Activated CD4-positive, alpha-beta T cell treated with anti-CD3 and anti-CD28 coated beads for 36 hours (primary cell): ENCODE measurements around the gene EXOC6B. TPM values are rescaled to one million over a fixed set of nuclear protein-coding genes. Genes with fewer than 3 reads are reported as not detected.
"Not testable (repeated sequence)": the region's sequence is repeated elsewhere in the genome, so short reads cannot be mapped to it uniquely, and the experiment has no call there.

ENCODE experiments used
- ATAC-seq: fragments of 200-7000 bp; cut with Tn5 transposase; one replicate; pipeline ENCODE4 v1.10.0; 2021; ENCODE audit warnings: mild to moderate bottlenecking, moderate library complexity
- CTCF ChIA-PET: fragments of 350-600 bp; sonication (Branson Sonifier 250); formaldehyde crosslinking; loops from one replicate; lab custom pipeline; 2021; ENCODE audit warnings: antibody characterized with exemption; lab: Charles Lee
- POLR2A ChIA-PET: fragments of 350-600 bp; sonication (Branson Sonifier 250); formaldehyde crosslinking; loops from one replicate; lab custom pipeline; 2021; ENCODE audit warnings: antibody characterized with exemption, inconsistent platforms; lab: Charles Lee
- DNase-seq: peaks from one replicate; pipeline ENCODE4 v3.0.0-alpha.2; 2020
- H3K27ac Mint-ChIP-seq: one replicate; pipeline ENCODE4 v1.8.0; 2021; ENCODE audit warnings: mixed read lengths
- H3K27me3 Mint-ChIP-seq: one replicate; pipeline ENCODE4 v1.8.0; 2021; ENCODE audit warnings: mixed read lengths
- H3K36me3 Mint-ChIP-seq: one replicate; pipeline ENCODE4 v1.8.0; 2021; ENCODE audit warnings: low read depth, mixed read lengths
- H3K4me1 Mint-ChIP-seq: one replicate; pipeline ENCODE4 v1.8.0; 2021; ENCODE audit warnings: mixed read lengths
- H3K4me3 Mint-ChIP-seq: one replicate; pipeline ENCODE4 v1.8.0; 2021; ENCODE audit warnings: mild to moderate bottlenecking, moderate library complexity, mixed read lengths
- H3K9me3 Mint-ChIP-seq: one replicate; pipeline ENCODE4 v1.8.0; 2021; ENCODE audit warnings: low read depth, mixed read lengths
- intact Hi-C, 2 experiments: fragments of 100-400 bp; cut with DNase I in 1 of 2; cut with micrococcal nuclease in 1 of 2; formaldehyde crosslinking; loops; one replicate each; pipeline versions ENCODE4 v1.14.2 to v1.15.1; 2022 to 2024; cut with DNase I, micrococcal nuclease
- total RNA-seq, 2 experiments: library from RNA; stranded (reverse); gene quantifications; one replicate each; pipeline ENCODE4 v1.2.3, GENCODE V29; 2021

Gene EXOC6B
- total RNA-seq, 2 experiments from 2014 or later, result 7.0 to 9.0 TPM

DNA sequence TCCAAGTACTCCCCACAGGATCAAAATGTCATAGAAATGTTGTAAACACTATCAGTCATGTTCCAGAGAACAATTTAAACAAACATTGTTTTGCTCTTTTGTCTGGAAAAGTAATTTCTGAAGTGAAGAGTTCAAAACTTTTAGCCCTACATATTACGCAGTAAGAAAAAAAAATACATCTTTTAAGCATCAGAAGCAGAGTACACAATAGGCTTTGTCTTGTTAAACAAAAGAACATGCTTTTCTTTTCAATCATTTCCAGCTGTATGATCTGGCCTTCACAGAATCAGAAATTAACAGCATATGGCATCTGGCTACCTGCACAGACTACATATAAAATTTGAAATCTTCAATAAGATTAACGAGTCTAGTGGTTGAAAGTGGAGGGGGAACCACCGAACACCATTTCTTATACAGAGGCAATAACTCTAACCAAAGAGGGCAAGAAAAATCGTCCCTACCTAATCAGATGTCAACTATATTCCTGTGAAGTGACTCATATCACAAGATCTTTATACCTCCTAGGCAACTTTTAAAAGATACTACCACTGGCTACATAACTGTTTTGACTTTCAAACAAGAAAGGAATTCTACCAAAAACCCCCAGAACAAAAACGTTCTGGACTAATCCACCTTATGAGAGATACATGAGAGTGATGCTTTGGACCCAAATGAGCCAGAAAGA lies 149.3 kb downstream of the EXOC6B start:
- CTCF ChIA-PET, result no interaction called here
- no peaks in the 10 kb centered on the region for H3K4me1 Mint-ChIP-seq
- H3K4me3 Mint-ChIP-seq, result no peak overlapping the region
- H3K27me3 Mint-ChIP-seq, result no peaks in the 10 kb centered on the region
- DNase-seq, result no peak
- peaks cover 3% of the 10 kb centered on the region for H3K9me3 Mint-ChIP-seq
- intact Hi-C loops, result no loop called here
- peaks cover 5% of the 10 kb centered on the region for H3K36me3 Mint-ChIP-seq
- POLR2A ChIA-PET, result no interaction called here
- peak; percentile 19 for ATAC-seq
- H3K27ac Mint-ChIP-seq, result no peak overlapping the region

DNA sequence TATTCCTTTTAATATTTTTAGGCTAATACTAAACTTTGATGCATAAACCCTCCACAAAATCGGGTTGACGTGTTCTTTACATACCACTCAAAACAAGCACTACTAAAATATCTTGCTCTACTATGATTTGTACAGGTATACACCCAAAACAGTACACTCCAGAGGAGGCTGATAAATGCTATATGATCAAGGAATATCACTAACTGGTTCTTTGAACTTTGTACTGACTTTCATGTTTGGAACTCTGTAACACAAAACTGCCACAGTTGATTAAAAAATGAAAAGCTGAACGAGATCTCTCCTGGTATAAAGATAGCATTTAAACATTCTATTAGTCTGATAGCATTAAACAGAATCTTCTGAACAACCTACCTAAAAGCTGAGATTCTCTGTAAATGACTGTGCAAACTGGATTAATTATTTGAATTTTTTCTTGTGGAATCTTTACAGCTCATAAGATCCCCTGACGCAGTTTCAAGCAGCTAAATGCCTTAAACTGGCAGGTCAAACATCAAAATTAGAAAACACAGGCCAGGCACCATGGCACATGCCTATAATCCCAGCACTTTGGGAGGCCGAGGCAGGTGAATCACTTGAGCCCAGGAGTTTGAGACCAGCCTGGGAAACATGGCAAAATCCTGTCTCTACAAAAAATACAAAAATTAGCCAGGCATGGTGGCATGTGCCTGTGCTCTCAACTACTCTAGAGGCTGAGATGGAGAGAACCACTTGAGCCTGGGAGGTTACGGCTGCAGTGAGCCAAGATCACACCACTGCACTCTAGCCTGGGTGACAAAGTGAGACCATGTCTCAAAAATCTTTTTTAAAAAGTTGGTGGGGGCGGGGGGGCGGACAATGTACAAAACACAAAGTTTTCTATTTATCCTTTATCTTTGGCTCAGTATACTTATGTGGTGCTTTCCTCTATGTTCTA lies 150.6 kb downstream of the EXOC6B start:
- intact Hi-C loops, result no loop called here
- H3K27me3 Mint-ChIP-seq, result no peaks in the 10 kb centered on the region
- peaks cover 10% of the 10 kb centered on the region for H3K9me3 Mint-ChIP-seq
- ChIA-PET CTCF (interaction anchor here (0.7 kb wide), 1 partner anchor 67 kb away, joined by 4 read pairs; no protein-coding TSS in a partner anchor), POLR2A (no interaction called here)
- no peak for ATAC-seq
- no peak for DNase-seq
- H3K4me3 Mint-ChIP-seq, result no peak overlapping the region
- no peaks in the 10 kb centered on the region for H3K4me1 Mint-ChIP-seq
- no peak overlapping the region for H3K27ac Mint-ChIP-seq
- peaks cover 11% of the 10 kb centered on the region for H3K36me3 Mint-ChIP-seq

DNA sequence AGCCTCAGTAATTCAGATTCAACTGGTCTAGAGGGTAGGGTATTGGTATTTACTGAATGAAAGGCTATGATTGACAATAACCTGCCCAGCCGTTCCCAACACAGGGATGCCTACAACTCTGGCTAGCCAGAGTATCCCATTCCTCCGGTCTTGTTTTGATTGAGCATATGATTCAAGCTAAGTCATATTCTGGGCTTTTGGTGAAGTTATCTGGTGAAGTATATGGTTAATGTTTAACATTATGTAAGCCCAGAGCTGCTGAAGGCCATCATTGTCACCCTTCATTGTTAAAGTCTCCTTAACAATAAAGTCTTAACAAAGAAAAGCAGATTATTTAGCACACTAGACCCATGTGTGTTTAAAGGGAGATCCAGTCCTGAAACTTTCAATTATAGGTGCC lies 152.6 kb downstream of the EXOC6B start:
- intact Hi-C loops, result no loop called here

DNA sequence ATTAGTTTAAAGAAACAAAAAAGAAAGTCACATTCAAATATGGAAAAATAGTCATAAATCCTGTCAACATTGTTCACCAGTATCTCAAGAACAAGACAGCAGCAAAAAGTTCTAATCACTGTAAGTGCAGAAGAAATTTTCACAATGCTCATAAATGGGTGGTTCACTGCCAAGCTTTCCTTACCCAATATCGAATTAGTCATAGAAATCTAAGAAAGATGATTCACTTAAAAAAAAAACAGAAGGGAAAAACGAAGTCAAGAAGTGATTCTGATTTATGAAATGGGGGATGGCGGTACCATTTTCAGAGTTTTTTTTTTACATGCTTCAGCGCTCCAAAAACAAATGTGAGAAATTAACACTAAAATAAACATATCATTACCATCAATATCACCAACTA lies 156.7 kb downstream of the EXOC6B start:
- H3K36me3 Mint-ChIP-seq, result peaks cover 45% of the 10 kb centered on the region
- H3K4me3 Mint-ChIP-seq, result no peak overlapping the region
- POLR2A ChIA-PET, result no interaction called here
- H3K4me1 Mint-ChIP-seq, result no peaks in the 10 kb centered on the region
- intact Hi-C loops, result no loop called here
- H3K27ac Mint-ChIP-seq, result no peak overlapping the region
- ATAC-seq, result no peak
- no peak for DNase-seq
- CTCF ChIA-PET, result no interaction called here
- peaks cover 39% of the 10 kb centered on the region for H3K9me3 Mint-ChIP-seq
- H3K27me3 Mint-ChIP-seq, result no peaks in the 10 kb centered on the region

More for the DNA sequence above, 152.6 kb downstream of the EXOC6B start:
- Mint-ChIP-seq H3K4me1 (no peaks in the 10 kb centered on the region), H3K4me3 (no peak overlapping the region), H3K9me3 (peaks cover 19% of the 10 kb centered on the region), H3K36me3 (peaks cover 20% of the 10 kb centered on the region), H3K27me3 (no peaks in the 10 kb centered on the region), H3K27ac (no peak overlapping the region)
- ChIA-PET POLR2A (no interaction called here), CTCF (no interaction called here)
- ATAC-seq (no peak), DNase-seq (no peak)

DNA sequence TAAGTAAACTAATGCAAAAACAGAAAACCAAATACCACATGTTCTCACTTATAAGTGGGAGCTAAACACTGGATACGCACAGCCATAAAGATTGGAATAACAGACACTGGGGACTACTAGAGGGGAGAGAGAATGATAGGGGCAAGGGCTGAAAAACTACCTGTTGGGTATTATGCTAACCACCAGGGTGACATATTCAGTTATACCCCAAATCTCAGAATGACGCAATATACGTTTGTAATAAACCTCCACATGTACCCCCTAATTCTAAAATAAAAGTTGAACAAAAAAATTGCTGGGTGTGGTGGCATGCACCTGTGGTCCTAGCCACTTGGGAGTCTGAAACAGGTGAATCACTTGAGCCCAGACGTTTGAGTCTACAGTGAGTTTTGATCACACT lies 157.2 kb downstream of the EXOC6B start:
- POLR2A ChIA-PET, result no interaction called here
- no peak overlapping the region for H3K4me3 Mint-ChIP-seq
- peaks cover 39% of the 10 kb centered on the region for H3K9me3 Mint-ChIP-seq
- CTCF ChIA-PET, result interaction anchor here (0.6 to 1.3 kb wide), 2 partner anchors 97 to 102 kb away, joined by 3 read pairs; no protein-coding TSS in a partner anchor
- H3K36me3 Mint-ChIP-seq, result peaks cover 45% of the 10 kb centered on the region
- intact Hi-C loops, result no loop called here
- no peaks in the 10 kb centered on the region for H3K27me3 Mint-ChIP-seq
- no peaks in the 10 kb centered on the region for H3K4me1 Mint-ChIP-seq
- DNase-seq (no peak), ATAC-seq (no peak)
- H3K27ac Mint-ChIP-seq, result no peak overlapping the region

DNA sequence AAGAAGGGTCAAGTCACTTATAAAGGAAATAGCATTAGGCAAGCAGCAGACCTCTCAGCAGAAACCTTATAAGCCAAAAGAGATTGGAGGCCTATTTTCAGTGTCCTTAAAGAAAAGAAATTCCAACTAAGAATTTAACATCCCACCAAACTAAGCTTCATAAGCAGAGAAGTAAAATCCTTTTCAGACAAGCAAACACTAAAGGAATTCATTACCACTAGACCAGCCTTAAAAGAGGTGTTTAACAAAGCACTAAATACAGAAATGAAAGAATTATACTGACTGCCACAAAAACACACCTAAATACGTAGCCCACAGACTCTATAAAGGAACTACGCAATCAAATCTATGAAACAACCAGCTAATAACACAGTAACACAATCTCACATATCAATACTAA lies 160.4 kb downstream of the EXOC6B start:
- intact Hi-C loops, result no loop called here
- Mint-ChIP-seq H3K4me1 (no peaks in the 10 kb centered on the region), H3K36me3 (peaks cover 34% of the 10 kb centered on the region), H3K4me3 (no peak overlapping the region), H3K27me3 (no peaks in the 10 kb centered on the region), H3K9me3 (peaks cover 31% of the 10 kb centered on the region), H3K27ac (no peak overlapping the region)
- ATAC-seq (no peak), DNase-seq (no peak)
- POLR2A ChIA-PET, result no interaction called here
- CTCF ChIA-PET, result no interaction called here

DNA sequence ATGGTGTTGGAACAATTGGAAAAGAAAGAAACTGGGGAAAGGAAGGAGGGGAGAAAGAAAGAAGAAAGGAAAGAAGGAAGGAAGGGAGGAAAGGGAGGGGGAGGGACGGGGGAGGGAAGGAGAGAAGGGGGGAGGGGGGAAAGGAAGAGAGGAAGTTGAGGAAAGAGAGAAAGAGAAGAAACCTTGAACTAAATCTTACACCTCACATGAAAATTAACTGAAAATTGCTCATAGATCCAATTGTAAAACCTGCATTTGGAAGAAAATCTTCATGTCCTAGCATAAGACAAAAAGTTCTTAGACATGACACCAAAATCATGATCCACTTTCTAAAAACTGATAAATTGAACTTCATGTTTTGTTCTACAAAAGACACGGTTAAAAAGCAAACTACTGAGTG lies 163.8 kb downstream of the EXOC6B start:
- Mint-ChIP-seq H3K4me1 (no peaks in the 10 kb centered on the region), H3K27me3 (no peaks in the 10 kb centered on the region), H3K27ac (no peak overlapping the region), H3K36me3 (peaks cover 15% of the 10 kb centered on the region), H3K4me3 (no peak overlapping the region), H3K9me3 (peaks cover 10% of the 10 kb centered on the region)
- CTCF ChIA-PET, result no interaction called here
- intact Hi-C loops, result no loop called here
- POLR2A ChIA-PET, result no interaction called here
- ATAC-seq (no peak), DNase-seq (no peak)

DNA sequence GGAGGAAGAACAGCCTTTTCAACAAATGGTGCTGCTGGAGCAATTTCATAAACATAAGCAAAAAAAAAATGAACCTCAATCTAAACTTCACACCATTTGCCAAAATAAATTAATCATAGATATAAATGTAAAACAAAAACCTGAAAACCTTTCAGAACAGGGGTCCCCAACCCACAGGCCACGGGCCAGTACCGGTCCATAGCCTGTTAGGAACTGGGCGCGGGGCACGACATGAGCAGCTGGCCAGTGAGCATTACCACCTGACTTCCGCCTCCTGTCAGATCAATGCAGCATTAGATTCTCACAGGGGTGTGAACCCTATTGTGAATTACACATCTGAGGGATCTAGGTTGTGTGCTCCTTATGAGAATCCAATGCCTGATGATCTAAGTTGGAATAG lies 176.0 kb downstream of the EXOC6B start:
- Mint-ChIP-seq H3K36me3 (peaks cover 33% of the 10 kb centered on the region), H3K4me3 (no peak overlapping the region), H3K4me1 (no peaks in the 10 kb centered on the region), H3K9me3 (peaks cover 18% of the 10 kb centered on the region), H3K27me3 (no peaks in the 10 kb centered on the region), H3K27ac (no peak overlapping the region)
- POLR2A ChIA-PET, result no interaction called here
- CTCF ChIA-PET, result interaction anchor here (0.6 kb wide), 1 partner anchor 864 kb away, joined by 3 read pairs; no protein-coding TSS in a partner anchor
- ATAC-seq, result no peak
- intact Hi-C loops, result no loop called here
- no peak for DNase-seq

DNA sequence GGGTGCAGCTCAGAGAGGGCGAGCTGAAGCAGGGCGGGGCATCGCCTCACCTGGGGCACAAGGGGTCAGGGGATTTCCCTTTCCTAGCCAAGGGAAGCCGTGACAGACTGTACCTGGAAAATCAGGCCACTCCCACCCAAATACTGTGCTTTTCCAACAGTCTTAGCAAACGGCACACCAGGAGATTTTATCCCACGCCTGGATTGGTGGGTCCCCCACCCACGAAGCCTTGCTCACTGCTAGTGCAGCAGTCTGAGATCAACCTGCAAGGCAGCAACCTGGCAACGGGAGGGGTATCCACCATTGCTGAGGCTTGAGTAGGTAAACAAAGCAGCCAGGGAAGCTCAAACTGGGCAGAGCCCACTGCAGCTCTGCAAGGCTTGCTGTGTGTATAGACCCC lies 184.6 kb downstream of the EXOC6B start:
- H3K27ac Mint-ChIP-seq, H3K27me3 Mint-ChIP-seq, ATAC-seq, H3K4me1 Mint-ChIP-seq, DNase-seq, intact Hi-C loops, H3K4me3 Mint-ChIP-seq, POLR2A ChIA-PET, CTCF ChIA-PET: not testable (repeated sequence)
- H3K36me3 Mint-ChIP-seq, result peaks cover 19% of the 10 kb centered on the region
- H3K9me3 Mint-ChIP-seq, result peaks cover 20% of the 10 kb centered on the region

DNA sequence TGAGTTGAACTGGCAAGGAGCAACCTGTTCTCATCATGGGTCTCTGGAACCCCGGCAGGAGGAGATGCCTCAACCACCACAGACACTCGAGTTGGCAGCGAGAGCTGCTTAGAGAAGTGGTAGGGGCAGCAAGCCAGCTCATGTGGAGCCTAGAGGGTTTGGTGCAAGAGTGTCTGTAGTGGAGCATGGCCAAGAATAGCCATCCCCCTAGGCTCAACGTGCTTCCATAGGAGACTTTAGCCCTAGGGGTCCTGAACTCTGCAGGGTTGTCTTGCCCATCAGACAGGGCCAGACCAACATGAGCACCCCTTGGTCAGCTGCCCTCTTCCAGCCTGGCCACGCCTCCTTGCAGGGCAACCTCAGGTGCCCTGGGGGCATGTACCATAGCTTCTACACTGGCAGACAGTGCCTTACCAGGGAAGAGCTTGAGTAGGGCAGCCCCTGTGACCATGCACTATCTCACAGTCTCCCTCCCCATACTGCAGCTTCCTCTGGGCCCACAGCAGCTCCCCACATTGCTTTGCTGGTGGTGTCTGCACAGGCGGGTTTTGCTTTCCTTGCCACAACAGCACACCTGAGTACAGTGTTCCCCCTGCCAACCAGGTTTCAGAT lies 187.1 kb downstream of the EXOC6B start:
- ATAC-seq, result no peak
- Mint-ChIP-seq H3K27me3 (no peaks in the 10 kb centered on the region), H3K9me3 (no peaks in the 10 kb centered on the region), H3K36me3 (peaks cover 2% of the 10 kb centered on the region), H3K4me1 (no peaks in the 10 kb centered on the region), H3K4me3 (no peak overlapping the region), H3K27ac (no peak overlapping the region)
- ChIA-PET POLR2A (no interaction called here), CTCF (interaction anchor here (0.5 kb wide), 1 partner anchor 1869 kb away, joined by 3 read pairs; the partner anchor contains the start of gene PCGF1)
- intact Hi-C loops, result no loop called here
- no peak for DNase-seq

DNA sequence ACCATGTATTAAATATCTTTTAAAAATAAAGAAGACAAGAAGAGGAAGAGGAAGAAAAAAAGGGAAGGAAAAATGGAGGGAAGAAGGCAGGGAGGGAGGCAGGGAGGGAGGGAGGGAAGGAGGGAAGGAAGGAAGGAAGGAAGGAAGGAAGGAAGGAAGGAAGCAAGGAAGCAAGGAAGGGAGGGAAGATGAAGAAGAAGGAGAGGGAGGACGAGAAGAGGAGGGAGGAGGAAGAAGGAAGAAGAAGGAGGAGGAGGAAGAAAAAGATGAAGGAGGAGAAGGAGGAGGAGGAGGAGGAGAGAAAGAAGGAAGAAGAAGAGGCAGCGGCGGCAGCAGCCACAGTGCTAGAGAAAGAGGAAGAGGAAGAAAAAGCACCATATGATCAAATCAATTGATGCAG lies 189.6 kb downstream of the EXOC6B start:
- ATAC-seq (no peak), DNase-seq (no peak)
- Mint-ChIP-seq H3K36me3 (peaks cover 2% of the 10 kb centered on the region), H3K27ac (no peak overlapping the region), H3K9me3 (no peaks in the 10 kb centered on the region), H3K4me3 (no peak overlapping the region), H3K4me1 (no peaks in the 10 kb centered on the region), H3K27me3 (no peaks in the 10 kb centered on the region)
- CTCF ChIA-PET, result interaction anchor here (0.6 kb wide), 1 partner anchor 238 kb away, joined by 3 read pairs; no protein-coding TSS in a partner anchor
- POLR2A ChIA-PET, result no interaction called here
- intact Hi-C loops, result no loop called here
